ENCODE measurements around the gene REC8. TPM values are rescaled to one million over a fixed set of nuclear protein-coding genes. Genes with fewer than 3 reads are reported as not detected.

REC8 gene
- total and polyA plus RNA-seq, 4 donors: 2.3 to 4.7 (median 3.8) TPM

DNA sequence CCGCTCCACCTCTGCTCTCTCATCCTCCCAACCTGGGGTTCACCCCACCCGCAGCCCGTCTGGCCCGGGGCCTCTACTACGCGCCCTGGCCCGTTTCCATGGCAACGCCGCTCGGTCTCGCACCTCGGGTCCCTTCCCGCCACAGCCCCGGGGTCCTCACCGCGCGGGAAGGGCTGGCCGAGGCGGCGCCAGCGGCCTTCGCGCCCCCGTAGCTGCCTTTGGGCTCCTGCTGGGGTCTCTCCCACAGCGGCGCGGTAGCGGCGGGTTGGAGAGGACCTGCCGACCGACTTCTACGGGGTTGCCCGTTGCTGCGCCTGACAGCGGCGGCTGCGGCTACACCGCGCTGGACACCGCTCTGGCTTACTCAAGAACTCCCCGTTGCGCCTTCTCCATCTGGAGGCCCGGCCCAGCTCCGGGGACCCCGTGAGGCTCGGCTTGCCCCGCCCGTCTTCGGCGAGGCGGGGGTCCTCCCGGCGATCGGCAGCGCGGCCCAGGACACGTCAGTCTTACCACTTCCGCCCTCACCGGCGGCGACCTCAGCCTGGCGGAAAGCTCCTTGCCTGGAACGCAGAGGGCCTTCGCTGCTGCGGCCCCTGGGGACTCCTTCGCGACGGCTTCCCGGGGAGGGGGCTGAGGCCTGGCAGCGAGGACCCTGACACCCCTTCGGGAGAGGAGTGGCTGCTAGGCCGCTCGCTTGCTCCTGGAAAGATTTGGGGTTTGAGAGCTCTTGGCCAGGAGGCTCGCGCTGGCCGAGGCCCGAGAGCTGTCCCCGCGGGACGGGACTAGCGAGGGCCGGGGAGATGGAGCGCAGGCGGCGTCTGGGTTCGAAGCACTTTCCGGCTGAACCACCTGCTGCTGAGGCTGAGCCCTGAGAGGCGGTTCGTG lies 23.5 kb downstream of the REC8 start, which contains the start of gene TM9SF1 (continued):
- no peak for TF ChIP-seq HNF4A (conservative IDR thresholded peaks at IDR 0.05)

DNA sequence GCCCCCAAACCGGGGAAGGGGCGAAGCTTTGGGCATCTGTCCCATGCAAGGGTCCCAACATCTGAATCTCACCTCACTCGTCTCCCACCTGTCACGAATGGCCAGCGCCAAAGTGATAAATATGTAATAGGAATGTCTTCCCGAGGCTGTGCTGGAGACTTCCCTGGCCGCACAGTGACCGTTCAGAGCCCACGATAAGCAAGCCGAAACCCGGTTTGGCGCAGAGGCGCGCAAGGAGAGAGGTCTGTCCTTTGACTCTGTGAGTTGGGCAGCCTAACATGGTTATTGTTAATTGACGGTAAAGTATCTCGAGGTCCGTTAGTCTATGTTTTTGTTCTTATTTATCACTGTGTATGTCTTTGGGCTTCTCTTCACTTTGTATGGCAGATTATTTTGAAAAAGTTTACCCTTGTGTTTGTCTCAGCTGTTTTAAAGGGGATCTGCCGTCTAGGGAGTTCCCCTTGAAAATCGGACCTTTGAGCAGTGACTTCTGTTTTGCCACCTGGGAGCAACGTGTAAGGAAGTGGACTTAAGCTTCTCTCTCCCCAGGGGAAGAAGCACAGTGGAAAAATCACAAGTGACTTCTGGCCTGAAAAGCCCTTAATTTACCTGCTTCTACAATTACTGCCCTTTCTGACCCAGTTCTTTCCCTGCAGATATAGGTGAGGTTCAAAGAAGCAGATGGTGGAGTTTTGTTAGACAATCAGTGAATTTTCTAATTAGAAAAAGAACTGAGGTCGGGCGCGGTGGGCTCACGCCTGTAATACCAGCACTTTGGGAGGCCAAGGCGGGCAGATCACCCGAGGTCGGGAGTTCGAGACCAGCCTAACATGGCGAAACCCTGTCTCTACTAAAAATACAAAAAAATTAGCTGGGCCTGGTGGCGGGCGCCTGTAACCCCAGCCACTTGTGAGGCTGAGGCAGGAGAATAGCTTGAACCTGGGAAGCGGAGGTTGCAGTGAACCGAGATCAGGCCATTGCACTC lies 24.5 kb downstream of the REC8 start:
- 34% methylated on average over 33 of the region's 33 CpGs for WGBS
- Histone ChIP-seq H3K36me3 (ENCODE audit: control insufficient read depth in 4 of 4, insufficient read depth in 3 of 4, low read depth in 1 of 4, low read length in 3 of 4) (peaks cover 4 to 12% (median 9%) of the 10 kb centered on the region in 4 donors), H3K27ac (ENCODE audit: low read depth in 1 of 2, low read length in 2 of 2) (peak overlapping the region; percentile 99), H3K4me1 (ENCODE audit: control insufficient read depth in 4 of 4, insufficient read depth in 4 of 4, low read length in 3 of 4) (peaks cover 0 to 29% (median 23%) of the 10 kb centered on the region in 4 donors), H3K9ac (ENCODE audit: low read depth in 1 of 2, low read length in 2 of 2) (peak overlapping the region; percentile 76 to 97), H3K27me3 (ENCODE audit: control insufficient read depth in 4 of 4, insufficient read depth in 4 of 4, low read length in 3 of 4) (no peaks in the 10 kb centered on the region), H3K4me3 (ENCODE audit: low read depth in 1 of 3, low read length in 3 of 3) (peak overlapping the region; percentile 79 to 94 (median 93)), H3K9me3 (ENCODE audit: control insufficient read depth in 4 of 4, low read length in 3 of 4) (no peaks in the 10 kb centered on the region)
- TF ChIP-seq HNF4A (conservative IDR thresholded peaks at IDR 0.05): peak; percentile 22 to 44
- TF ChIP-seq, protein P1, sequence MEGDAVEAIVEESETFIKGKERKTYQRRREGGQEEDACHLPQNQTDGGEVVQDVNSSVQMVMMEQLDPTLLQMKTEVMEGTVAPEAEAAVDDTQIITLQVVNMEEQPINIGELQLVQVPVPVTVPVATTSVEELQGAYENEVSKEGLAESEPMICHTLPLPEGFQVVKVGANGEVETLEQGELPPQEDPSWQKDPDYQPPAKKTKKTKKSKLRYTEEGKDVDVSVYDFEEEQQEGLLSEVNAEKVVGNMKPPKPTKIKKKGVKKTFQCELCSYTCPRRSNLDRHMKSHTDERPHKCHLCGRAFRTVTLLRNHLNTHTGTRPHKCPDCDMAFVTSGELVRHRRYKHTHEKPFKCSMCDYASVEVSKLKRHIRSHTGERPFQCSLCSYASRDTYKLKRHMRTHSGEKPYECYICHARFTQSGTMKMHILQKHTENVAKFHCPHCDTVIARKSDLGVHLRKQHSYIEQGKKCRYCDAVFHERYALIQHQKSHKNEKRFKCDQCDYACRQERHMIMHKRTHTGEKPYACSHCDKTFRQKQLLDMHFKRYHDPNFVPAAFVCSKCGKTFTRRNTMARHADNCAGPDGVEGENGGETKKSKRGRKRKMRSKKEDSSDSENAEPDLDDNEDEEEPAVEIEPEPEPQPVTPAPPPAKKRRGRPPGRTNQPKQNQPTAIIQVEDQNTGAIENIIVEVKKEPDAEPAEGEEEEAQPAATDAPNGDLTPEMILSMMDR (IDR thresholded peaks at IDR 0.05; ENCODE audit: low read depth, low read length, missing input control): no peak
- peak; percentile 41 for DNase-seq (ENCODE audit: low spot score)

DNA sequence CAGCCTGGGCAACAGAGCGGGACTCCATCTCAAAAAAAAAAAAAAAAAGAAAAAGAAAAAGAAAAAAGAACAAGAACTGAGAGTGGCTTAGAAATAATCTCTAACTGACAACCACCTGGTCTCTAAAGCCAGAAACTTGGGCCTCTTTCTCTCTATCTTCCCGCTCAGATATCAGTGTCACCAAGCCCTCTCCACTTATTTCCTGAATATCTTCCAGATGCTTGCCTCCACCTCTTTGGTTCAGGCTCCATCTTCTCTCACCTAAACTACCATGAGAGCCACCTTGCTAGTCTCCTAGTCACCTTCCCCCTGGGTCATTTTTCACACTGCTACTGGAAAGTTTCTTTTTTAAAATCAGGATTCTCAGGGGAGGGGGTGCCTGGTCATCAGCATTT lies 25.2 kb downstream of the REC8 start:
- Histone ChIP-seq H3K27ac (ENCODE audit: low read depth in 1 of 2, low read length in 2 of 2) (no peak overlapping the region), H3K36me3 (ENCODE audit: control insufficient read depth in 4 of 4, insufficient read depth in 3 of 4, low read depth in 1 of 4, low read length in 3 of 4) (peaks cover 2 to 11% (median 9%) of the 10 kb centered on the region in 4 donors), H3K9me3 (ENCODE audit: control insufficient read depth in 4 of 4, low read length in 3 of 4) (no peaks in the 10 kb centered on the region), H3K4me1 (ENCODE audit: control insufficient read depth in 4 of 4, insufficient read depth in 4 of 4, low read length in 3 of 4) (peaks cover 0 to 29% (median 23%) of the 10 kb centered on the region in 4 donors), H3K4me3 (ENCODE audit: low read depth in 1 of 3, low read length in 3 of 3) (no peak overlapping the region), H3K9ac (ENCODE audit: low read depth in 1 of 2, low read length in 2 of 2) (no peak overlapping the region), H3K27me3 (ENCODE audit: control insufficient read depth in 4 of 4, insufficient read depth in 4 of 4, low read length in 3 of 4) (no peaks in the 10 kb centered on the region)
- no peak for DNase-seq (ENCODE audit: low spot score)
- 93% methylated on average over 2 of the region's 2 CpGs for WGBS
- no peak for TF ChIP-seq HNF4A (conservative IDR thresholded peaks at IDR 0.05)
- TF ChIP-seq, protein P2, sequence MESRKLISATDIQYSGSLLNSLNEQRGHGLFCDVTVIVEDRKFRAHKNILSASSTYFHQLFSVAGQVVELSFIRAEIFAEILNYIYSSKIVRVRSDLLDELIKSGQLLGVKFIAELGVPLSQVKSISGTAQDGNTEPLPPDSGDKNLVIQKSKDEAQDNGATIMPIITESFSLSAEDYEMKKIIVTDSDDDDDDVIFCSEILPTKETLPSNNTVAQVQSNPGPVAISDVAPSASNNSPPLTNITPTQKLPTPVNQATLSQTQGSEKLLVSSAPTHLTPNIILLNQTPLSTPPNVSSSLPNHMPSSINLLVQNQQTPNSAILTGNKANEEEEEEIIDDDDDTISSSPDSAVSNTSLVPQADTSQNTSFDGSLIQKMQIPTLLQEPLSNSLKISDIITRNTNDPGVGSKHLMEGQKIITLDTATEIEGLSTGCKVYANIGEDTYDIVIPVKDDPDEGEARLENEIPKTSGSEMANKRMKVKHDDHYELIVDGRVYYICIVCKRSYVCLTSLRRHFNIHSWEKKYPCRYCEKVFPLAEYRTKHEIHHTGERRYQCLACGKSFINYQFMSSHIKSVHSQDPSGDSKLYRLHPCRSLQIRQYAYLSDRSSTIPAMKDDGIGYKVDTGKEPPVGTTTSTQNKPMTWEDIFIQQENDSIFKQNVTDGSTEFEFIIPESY (IDR thresholded peaks at IDR 0.05): no peak
- no peak for TF ChIP-seq NR2F2 (IDR thresholded peaks at IDR 0.05)
- TF ChIP-seq, protein P3, sequence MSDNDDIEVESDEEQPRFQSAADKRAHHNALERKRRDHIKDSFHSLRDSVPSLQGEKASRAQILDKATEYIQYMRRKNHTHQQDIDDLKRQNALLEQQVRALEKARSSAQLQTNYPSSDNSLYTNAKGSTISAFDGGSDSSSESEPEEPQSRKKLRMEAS (IDR thresholded peaks at IDR 0.05): no peak
- TF ChIP-seq HNF4G (IDR thresholded peaks at IDR 0.05): no peak
- TF ChIP-seq GABPA (IDR thresholded peaks at IDR 0.05 in 1 of 2, conservative IDR thresholded peaks at IDR 0.05 in 1 of 2): no peak
- no peak for TF ChIP-seq RXRA (IDR thresholded peaks at IDR 0.05)
